GM18499 (cell line): ENCODE results near the gene CD300LG.
"Not testable (repeated sequence)": the region's sequence is repeated elsewhere in the genome, so short reads cannot be mapped to it uniquely, and the experiment has no call there.

Source experiments
- ATAC-seq: cut with Tn5 transposase; IDR thresholded peaks from one replicate; pipeline ENCODE4 v1.9.1; 2021; ENCODE audit warnings: moderate number of reproducible peaks; ENCODE audit not compliant: insufficient read depth, unreplicated experiment

Gene CD300LG

GRCh38 chr17:43849116-43849515, 2.1 kb downstream of the CD300LG start:
- no peak for ATAC-seq

DNA sequence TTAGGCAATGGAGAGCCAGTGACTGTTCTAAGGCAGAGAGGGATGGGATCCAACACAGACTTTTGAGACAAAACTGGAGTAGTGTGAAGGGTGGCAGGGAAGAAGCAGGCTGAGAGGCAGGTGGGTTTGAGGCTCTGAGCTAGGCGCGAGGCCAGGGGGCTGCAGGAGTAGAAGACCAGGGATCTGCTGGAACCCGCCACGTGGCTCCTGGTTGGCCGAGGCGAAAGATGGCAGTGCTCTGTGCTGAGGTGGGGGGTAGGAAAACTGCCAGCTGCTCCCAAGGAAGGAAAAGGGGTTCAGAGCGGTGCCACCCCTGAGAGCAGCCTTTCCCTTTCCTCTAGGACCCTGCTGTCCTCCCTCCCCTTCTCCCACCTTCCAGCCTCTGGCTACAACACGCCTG, 5.6 kb downstream of the CD300LG start:
- no peak for ATAC-seq

DNA sequence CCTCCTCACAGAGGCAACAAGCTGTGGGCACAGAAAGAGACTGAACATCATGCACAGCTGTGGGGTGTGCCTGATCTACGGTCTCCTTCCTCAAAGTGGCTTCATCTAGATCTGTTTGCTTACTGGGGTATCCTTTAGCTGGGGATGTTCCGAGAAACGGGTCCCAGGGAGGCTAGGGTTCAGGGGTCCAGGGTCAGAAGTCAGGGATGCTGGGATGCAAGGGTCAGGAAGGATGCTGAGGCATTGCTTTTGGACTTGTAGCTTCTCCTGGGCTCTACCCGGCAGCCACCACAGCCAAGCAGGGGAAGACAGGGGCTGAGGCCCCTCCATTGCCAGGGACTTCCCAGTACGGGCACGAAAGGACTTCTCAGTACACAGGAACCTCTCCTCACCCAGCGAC, 6.6 kb downstream of the CD300LG start:
- no peak for ATAC-seq

DNA sequence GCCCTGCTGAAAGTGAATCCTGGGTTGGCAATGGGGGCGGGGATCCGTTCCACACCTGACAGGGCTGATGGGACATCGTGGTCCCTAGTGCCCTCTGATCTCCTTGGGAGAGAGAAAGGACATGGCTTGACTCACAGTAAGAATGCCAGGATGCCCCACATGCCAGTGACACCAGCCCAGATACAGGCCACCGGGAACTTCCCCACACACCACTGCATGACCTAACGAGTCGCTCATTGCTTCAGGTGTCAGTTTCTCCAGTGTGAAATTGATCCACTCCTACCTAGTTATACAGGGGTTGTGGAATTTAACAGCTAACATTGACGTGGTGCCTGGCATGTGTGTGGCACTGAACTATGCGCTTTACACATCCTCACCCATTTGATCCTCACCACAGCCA, 7.5 kb downstream of the CD300LG start:
- ATAC-seq, result no peak

DNA sequence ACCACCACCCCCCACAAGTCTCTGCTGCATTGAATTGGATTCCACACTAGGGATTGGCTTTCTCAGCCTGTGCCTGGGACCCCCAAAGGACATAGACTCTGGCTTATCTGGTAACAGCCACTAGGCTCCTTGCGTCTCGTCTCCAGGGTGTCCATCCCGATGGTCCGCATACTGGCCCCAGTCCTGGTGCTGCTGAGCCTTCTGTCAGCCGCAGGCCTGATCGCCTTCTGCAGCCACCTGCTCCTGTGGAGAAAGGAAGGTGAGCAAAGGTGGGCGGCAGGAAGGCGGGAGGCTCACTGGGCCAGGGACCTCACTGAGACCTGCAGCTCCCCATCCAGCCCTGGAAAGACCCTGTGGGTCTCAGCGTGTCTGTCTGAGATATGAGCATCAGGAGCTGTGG, 8.1 kb downstream of the CD300LG start:
- ATAC-seq, result no peak

DNA sequence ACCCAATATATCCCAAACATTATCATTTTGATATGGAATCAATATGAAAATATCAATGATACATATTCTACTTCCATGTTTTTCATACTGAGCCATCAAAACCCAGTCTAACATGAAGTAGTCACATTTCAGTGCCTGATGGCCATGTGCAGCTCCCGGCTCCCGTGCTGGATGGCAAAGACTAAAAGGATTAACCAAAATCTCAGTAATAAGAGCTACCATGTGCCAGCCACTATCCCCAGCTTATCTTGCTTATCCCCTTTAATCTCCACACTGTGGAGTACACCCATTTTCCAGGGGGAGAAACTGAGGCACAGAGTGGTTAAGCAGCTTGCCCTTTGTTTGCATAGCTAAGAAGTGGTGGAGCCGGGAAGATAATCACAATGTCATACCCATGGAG, 9.2 kb downstream of the CD300LG start:
- ATAC-seq, result no peak

DNA sequence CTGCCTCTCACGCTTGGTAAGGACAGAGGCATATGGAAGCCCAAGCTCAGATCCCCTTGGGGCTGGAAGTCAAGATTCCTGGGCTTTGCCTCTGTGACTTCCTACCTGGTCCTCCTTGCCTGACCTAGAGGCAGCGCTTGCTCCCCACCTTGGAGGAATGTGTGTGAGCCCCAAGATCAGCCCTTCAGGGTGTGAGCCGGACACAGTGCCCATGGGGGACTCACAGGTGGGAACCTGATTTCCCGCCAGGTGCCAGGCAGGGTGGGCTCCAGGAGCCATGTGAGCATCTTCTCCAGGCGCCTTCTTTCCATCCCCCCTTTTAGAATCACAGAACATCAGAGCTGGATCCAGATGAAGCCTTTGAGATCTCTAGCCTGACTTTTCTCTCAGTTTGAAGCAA, 10.2 kb downstream of the CD300LG start:
- no peak for ATAC-seq

DNA sequence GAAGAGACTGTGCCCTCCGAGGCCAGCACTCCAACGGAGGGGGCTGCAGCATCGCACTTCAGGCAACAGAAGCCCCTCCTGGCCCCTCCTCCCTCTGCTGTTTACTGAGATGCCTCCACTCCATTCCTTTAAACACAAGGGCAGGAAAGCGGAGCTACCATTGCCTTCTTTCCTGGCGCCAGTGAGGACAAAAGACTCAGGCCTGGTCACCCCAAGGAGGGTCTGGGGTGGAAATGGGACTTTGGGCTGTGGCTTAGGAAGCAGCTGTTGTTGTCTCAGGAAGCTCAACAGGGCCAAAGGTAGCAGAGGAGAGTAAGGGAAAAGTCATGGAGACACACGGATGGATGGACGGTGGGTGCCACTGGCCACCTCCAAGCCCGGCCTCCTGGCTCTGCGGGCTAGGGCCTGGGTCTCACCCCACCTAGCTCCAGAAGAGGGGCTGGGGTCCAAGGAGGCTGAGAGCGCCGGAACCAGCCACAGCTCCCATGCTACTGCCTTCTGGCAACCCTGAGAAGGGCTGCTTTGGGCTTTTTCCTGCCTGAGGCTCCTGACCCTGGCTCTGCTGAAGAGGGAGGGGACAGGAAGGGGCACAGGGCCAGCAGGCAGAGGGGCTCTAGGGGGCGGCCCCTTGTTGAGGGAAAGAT, 11.1 kb downstream of the CD300LG start:
- ATAC-seq, result no peak

DNA sequence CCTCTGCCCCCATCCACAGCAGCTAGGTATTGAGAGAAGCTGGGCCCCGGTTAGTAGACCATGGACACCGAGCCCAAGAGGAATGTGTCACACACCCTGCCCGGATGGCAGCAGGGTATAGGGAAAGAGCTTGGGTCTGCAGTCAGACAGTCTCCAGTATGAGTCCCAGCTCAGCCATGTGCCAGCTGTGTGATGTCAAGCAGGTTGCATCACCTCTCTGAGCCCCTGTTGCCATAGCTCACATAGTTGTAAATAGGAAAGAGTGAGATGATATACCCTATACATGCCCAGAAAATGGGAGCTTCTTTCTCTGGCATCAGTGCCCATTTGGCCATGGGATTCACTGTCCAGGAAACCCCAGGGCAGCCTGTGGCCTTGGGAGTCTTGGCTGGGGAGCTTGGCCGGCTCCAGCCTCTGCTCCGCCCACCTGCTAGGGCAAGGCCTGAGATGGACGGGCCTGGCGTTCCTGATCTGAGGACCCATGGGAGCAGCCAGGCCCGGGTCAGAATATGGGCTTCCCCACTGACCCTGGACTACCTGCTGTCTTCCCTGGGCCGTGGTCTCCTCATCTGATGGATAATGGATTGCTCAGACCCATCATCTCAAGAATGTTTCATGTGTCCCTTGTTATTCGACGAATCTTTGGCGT, 13.2 kb downstream of the CD300LG start:
- ATAC-seq, result no peak

DNA sequence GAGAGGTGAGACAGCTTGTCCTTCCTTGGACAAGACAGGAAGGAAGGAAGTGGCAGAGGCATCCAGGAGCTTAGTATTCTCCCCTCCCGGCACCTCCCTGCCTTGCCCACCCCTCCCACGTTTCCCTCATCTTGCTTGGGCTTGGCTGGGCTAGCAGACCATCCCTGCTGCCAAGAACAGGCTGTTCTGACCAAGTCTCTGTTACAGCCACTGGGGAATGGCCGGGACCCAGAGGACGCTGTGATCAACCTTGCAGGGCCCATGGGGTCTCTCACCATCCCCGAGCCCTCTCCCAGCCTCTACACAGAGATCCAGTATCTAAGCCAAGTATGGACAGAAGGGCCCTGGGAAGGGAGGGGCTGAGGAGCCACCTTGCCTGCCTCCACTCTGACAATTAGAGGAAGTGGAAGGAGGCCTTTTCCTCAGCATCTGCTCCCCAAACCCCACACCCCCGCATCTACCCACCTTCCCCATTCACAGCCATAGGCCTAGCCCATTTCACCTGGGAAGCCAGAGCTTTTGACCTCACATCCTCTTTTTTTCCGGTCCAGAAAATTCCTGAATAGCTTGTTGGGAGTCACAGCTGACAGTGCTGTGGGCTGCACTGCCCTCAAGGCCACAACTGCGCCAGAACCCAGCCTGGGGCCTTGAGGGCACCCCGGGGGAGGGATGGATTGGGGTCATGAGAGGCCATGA, 14.1 kb downstream of the CD300LG start:
- ATAC-seq, result no peak

DNA sequence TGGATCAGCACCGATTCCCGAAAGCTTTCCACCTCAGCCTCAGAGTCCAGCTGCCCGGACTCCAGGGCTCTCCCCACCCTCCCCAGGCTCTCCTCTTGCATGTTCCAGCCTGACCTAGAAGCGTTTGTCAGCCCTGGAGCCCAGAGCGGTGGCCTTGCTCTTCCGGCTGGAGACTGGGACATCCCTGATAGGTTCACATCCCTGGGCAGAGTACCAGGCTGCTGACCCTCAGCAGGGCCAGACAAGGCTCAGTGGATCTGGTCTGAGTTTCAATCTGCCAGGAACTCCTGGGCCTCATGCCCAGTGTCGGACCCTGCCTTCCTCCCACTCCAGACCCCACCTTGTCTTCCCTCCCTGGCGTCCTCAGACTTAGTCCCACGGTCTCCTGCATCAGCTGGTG, 15.0 kb downstream of the CD300LG start:
- no peak for ATAC-seq

GRCh38 chr17:43864161-43864984, 17.4 kb downstream of the CD300LG start:
- no peak for ATAC-seq

GRCh38 chr17:43868226-43868994, 21.4 kb downstream of the CD300LG start:
- ATAC-seq, result no peak

DNA sequence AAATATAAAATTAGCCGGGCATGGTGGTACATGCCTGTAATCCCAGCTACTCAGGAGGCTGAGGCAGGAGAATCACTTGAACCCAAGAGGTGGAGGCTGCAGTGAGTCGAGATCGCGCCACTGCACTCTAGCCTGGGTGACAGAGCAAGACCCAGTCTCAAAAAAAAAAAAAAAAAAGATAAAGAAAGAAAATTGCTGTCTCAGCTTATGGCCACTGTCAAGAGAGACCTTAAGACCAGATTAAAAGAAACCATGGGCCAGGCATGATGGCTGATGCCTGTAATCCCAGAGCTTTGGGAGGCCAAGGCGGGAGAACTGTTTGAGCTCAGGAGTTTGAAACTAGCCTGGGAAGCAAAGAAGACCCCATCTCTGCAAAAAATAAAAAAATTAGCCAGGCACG, 22.1 kb downstream of the CD300LG start:
- ATAC-seq, result not testable (repeated sequence)

- ATAC-seq, result no peak
Measured at GRCh38 chr17:43871946-43872690, 25.1 kb downstream of the CD300LG start.

GRCh38 chr17:43873091-43873490, 26.1 kb downstream of the CD300LG start:
- ATAC-seq, result no peak

- no peak for ATAC-seq
Measured at GRCh38 chr17:43873815-43874214, 26.8 kb downstream of the CD300LG start.

GRCh38 chr17:43874293-43874692, 27.3 kb downstream of the CD300LG start:
- no peak for ATAC-seq

GRCh38 chr17:43875476-43876147, 28.6 kb downstream of the CD300LG start:
- no peak for ATAC-seq
